Nephron (organoid): ENCODE measurements around the gene FILIP1.
A peak's percentile ranks its signal among the peaks of the same experiment; 100 is the strongest.

Experiments
- H3K27ac Mint-ChIP-seq, 3 experiments: 2 replicates each; pipeline ENCODE4 v1.8.0; 2020; ENCODE audit warnings: mixed read lengths in 3 of 3, mild to moderate bottlenecking in 2 of 3, moderate library complexity in 1 of 3
- H3K27me3 Mint-ChIP-seq: 2 replicates; pipeline ENCODE4 v1.8.0; 2021; ENCODE audit warnings: low read depth, mild to moderate bottlenecking, moderate library complexity, mixed read lengths
- H3K36me3 Mint-ChIP-seq: 2 replicates; pipeline ENCODE4 v1.8.0; 2020; ENCODE audit warnings: low read depth, mixed read lengths
- H3K4me1 Mint-ChIP-seq: 2 replicates; pipeline ENCODE4 v1.8.0; 2020; ENCODE audit warnings: mixed read lengths
- H3K4me3 Mint-ChIP-seq, 3 experiments: 2 replicates each; pipeline ENCODE4 v1.8.0; 2020; ENCODE audit warnings: mild to moderate bottlenecking in 3 of 3, mixed read lengths in 3 of 3, moderate library complexity in 2 of 3
- H3K9me3 Mint-ChIP-seq: 2 replicates; pipeline ENCODE4 v1.8.0; 2020; ENCODE audit warnings: mixed read lengths
- TF ChIP-seq, protein P1 (sequence below), 3 experiments: fragments of 200-600 bp; sonication (generic); IDR thresholded peaks; one replicate each; pipeline ENCODE4 v1.5.0; 2021; ENCODE audit warnings: antibody characterized with exemption in 3 of 3; ENCODE audit not compliant: unreplicated experiment in 3 of 3

FILIP1 gene

DNA sequence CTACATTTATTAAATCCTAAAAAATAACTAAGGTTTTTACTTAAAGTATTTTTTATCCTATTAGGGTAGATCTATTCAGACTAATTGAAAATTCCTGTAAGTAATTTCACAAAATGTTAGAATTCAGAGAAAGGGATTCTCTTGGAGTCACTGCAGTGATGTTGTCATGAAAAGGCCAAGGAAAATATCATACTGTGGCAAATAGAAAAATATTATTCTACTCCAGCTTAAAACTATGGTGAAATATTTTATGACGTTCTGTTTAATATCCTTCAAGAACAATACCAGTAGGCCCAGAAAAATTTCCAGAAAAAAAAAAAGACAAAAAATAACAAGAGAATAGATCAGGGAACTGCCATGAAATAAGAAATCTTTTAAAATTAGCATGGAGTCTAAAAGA is 73.6 kb downstream of the FILIP1 start:
- Mint-ChIP-seq H3K27me3 (no peaks in the 10 kb centered on the region), H3K4me1 (peaks cover 19% of the 10 kb centered on the region), H3K36me3 (no peaks in the 10 kb centered on the region), H3K27ac (no peak overlapping the region), H3K9me3 (no peaks in the 10 kb centered on the region), H3K4me3 (no peak overlapping the region)
- TF ChIP-seq, protein P1, sequence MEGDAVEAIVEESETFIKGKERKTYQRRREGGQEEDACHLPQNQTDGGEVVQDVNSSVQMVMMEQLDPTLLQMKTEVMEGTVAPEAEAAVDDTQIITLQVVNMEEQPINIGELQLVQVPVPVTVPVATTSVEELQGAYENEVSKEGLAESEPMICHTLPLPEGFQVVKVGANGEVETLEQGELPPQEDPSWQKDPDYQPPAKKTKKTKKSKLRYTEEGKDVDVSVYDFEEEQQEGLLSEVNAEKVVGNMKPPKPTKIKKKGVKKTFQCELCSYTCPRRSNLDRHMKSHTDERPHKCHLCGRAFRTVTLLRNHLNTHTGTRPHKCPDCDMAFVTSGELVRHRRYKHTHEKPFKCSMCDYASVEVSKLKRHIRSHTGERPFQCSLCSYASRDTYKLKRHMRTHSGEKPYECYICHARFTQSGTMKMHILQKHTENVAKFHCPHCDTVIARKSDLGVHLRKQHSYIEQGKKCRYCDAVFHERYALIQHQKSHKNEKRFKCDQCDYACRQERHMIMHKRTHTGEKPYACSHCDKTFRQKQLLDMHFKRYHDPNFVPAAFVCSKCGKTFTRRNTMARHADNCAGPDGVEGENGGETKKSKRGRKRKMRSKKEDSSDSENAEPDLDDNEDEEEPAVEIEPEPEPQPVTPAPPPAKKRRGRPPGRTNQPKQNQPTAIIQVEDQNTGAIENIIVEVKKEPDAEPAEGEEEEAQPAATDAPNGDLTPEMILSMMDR (IDR thresholded peaks at IDR 0.05; ENCODE audit: unreplicated experiment in 3 of 3), result no peak

DNA sequence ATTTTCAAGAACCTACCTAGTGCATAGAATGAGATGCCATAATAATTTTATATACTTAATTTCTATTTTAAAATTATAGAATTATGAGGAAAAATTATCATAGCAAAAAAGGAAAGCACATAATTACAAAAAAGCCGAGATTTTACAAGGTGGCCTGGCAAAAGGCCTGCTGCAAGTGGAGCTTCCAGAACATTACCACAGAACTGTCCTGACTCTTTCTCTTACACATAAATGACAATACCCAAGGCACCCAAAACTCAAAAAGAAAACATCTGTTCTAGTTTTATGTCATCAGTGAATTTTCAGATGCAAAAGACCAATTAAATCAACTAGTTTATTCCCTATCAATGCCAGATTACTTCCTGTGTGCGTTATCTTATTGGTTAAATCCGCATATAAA is 74.2 kb downstream of the FILIP1 start:
- Mint-ChIP-seq H3K27me3 (no peaks in the 10 kb centered on the region), H3K4me3 (no peak overlapping the region), H3K4me1 (peaks cover 14% of the 10 kb centered on the region), H3K36me3 (no peaks in the 10 kb centered on the region), H3K27ac (peak overlapping the region in 2 of 3 experiments; percentile 26 to 39), H3K9me3 (no peaks in the 10 kb centered on the region)
- TF ChIP-seq, protein P1 (IDR thresholded peaks at IDR 0.05; ENCODE audit: unreplicated experiment in 3 of 3), result no peak

DNA sequence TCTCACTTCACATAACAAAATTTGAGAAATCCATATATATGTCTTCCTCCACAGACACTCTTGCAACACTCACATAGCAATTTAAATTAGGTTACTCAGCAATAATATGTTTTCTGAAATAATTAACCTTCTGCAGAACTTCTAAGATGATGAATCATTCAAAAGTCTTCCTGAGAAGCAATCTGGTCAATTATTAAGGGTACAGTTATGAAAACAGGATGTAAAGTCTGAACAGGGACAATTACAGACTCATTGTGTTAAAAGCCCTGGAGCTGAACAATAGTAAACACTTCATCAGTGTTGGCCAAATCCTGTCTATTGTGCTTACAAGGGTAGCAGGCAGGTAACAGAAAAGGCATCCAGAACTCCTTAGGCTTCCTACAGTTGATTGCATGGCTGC is 75.4 kb downstream of the FILIP1 start:
- Mint-ChIP-seq H3K36me3 (no peaks in the 10 kb centered on the region), H3K9me3 (no peaks in the 10 kb centered on the region), H3K27ac (peak overlapping the region in 2 of 3 experiments; percentile 2 to 48), H3K4me1 (peaks cover 22% of the 10 kb centered on the region), H3K27me3 (no peaks in the 10 kb centered on the region), H3K4me3 (no peak overlapping the region)
- TF ChIP-seq, protein P1 (IDR thresholded peaks at IDR 0.05; ENCODE audit: unreplicated experiment in 3 of 3), result no peak

DNA sequence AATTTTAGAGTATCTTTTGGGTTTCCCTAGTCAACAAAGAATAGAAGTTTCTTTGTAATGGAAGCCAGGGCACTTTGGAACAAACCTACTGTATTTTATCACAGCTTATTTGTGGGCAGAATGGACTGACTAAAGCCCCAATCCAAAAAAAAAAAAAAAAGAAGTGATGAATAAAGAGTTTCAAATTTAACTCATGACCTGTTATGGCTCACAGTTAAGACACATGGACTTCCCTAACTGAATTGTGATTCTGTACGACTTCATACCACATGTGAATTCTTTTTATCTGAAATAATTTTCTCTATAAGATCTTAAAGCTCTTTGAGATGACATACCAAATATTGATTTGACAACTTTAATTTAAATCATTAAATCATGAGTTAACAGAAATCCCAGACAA is 77.2 kb downstream of the FILIP1 start:
- no peak overlapping the region for H3K27ac Mint-ChIP-seq
- H3K4me1 Mint-ChIP-seq, result peaks cover 27% of the 10 kb centered on the region
- peaks cover 9% of the 10 kb centered on the region for H3K9me3 Mint-ChIP-seq
- H3K27me3 Mint-ChIP-seq, result no peaks in the 10 kb centered on the region
- H3K4me3 Mint-ChIP-seq, result no peak overlapping the region
- TF ChIP-seq, protein P1 (IDR thresholded peaks at IDR 0.05; ENCODE audit: unreplicated experiment in 3 of 3), result no peak
- no peaks in the 10 kb centered on the region for H3K36me3 Mint-ChIP-seq

DNA sequence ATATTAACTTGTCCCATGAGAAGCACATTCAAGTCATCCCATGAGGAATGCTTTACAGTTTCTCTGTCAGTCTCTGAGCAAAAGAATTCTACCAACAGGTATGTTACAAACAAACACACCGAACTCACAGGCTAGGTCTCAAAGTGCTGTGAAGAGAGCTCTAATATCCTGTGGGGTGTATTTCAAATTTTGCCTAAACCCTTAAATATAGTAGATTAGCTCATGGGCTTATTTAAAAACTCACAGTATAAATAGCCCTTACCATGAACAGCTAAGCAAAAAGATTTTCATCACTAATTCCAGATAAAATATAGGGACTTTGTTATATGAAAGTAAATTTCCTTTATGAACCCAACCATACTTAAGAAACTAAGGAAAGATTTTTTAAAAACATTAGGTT is 77.8 kb downstream of the FILIP1 start:
- no peak overlapping the region for H3K27ac Mint-ChIP-seq
- H3K4me1 Mint-ChIP-seq, result peaks cover 27% of the 10 kb centered on the region
- TF ChIP-seq, protein P1 (IDR thresholded peaks at IDR 0.05; ENCODE audit: unreplicated experiment in 3 of 3), result no peak
- no peaks in the 10 kb centered on the region for H3K27me3 Mint-ChIP-seq
- no peaks in the 10 kb centered on the region for H3K36me3 Mint-ChIP-seq
- no peak overlapping the region for H3K4me3 Mint-ChIP-seq
- H3K9me3 Mint-ChIP-seq, result peaks cover 12% of the 10 kb centered on the region

DNA sequence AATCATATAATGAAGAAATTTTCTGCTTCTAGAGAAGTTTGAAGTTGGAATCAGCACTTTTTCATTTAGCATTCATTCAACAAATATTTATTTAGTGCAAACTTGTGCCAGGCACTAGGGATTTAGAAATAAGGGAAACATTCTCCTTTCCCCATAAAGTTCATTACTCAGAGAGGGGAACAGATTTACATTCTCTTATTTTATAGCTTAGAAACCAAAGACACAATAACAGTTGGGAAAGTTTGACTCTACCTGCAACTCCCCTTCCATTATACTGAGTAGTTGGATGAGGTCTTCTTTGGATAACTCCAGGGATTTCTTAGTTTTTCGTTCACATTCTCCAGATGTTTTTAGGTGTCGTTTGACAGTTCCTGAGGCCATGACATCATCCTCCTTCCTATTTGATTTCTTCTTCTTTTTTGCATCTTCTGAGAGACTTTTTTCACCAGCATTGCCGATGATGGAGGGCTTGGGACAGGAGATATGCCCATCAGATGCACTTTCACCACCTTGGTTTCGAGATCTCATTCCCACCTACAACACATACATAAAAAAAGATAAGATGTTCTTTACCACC is 79.1 kb downstream of the FILIP1 start:
- Mint-ChIP-seq H3K36me3 (no peaks in the 10 kb centered on the region), H3K4me3 (no peak overlapping the region), H3K27ac (no peak overlapping the region), H3K27me3 (no peaks in the 10 kb centered on the region), H3K4me1 (peaks cover 27% of the 10 kb centered on the region), H3K9me3 (peaks cover 18% of the 10 kb centered on the region)
- TF ChIP-seq, protein P1 (IDR thresholded peaks at IDR 0.05; ENCODE audit: unreplicated experiment in 3 of 3), result no peak
